Measurements from ENCODE around the gene ERI3. TPM values are rescaled to one million over a fixed set of nuclear protein-coding genes. Genes with fewer than 3 reads are reported as not detected.

The ERI3 gene
- total RNA-seq, 1 donor from 2014 or later: 83.3 TPM

DNA sequence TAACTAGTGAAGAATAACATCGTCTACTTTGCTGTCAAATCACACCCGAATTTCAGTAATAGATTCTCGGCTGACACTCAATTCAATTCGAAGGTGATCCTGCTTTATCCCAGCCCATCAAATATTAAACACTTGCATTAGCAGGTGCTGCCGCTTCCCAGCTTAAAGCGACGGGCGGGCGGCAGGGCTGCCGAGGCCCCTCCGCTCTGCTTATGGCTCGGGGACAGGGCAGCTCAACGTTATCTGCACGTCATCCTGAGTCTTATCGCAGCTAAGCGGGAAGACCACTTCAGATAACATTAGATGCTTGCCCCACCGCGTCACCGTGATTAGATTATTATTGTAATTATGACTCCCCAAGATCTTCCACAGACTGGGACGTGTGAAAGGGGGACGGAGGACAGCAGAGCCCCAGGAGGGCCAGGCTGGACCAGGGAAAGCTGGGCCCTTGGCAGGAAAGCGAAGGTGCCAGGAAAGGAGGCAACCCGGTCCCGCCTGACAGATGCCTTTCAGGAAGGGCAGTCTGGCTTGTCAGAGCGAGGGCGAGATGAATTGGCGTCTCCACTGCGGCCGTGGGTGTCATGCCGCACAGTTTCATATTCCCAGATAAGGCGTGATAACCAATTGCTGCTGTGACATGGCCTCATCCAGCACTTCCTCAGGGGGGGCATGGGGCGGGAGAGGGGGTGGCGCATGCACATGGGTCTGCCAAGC lies 104.8 kb downstream of the ERI3 start:
- TF ChIP-seq, protein P1, sequence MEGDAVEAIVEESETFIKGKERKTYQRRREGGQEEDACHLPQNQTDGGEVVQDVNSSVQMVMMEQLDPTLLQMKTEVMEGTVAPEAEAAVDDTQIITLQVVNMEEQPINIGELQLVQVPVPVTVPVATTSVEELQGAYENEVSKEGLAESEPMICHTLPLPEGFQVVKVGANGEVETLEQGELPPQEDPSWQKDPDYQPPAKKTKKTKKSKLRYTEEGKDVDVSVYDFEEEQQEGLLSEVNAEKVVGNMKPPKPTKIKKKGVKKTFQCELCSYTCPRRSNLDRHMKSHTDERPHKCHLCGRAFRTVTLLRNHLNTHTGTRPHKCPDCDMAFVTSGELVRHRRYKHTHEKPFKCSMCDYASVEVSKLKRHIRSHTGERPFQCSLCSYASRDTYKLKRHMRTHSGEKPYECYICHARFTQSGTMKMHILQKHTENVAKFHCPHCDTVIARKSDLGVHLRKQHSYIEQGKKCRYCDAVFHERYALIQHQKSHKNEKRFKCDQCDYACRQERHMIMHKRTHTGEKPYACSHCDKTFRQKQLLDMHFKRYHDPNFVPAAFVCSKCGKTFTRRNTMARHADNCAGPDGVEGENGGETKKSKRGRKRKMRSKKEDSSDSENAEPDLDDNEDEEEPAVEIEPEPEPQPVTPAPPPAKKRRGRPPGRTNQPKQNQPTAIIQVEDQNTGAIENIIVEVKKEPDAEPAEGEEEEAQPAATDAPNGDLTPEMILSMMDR (conservative IDR thresholded peaks at IDR 0.05): no peak
- H3K27ac Mint-ChIP-seq (ENCODE audit: unreplicated experiment): no peak overlapping the region
- no peak overlapping the region for H3K4me3 Mint-ChIP-seq
- peaks cover 21% of the 10 kb centered on the region for H3K4me1 Mint-ChIP-seq
- no peaks in the 10 kb centered on the region for H3K36me3 Mint-ChIP-seq (ENCODE audit: low read depth)
- H3K9me3 Mint-ChIP-seq: no peaks in the 10 kb centered on the region
- H3K27me3 Mint-ChIP-seq (ENCODE audit: low read depth): no peaks in the 10 kb centered on the region
- DNase-seq (ENCODE audit: low read depth, low spot score): no peak

DNA sequence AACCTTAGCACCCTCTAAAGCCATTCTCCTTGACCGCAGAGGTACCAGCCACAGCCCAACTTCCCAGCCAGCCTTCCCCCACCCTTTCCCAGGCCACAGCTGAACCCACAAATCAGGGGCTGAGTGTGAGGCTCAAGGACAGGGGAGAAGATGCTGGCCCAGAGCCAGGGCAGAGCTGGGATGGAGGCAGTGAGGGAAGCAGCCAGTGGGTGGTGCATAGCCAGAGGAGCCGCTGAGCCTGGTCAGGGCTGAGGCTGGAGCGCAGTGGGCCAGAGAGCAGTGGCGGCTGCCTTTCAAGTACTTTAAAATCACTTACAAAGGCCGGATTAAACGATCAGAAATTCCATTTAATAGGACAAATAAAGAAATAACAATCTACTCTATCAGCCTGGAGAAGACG lies 105.5 kb downstream of the ERI3 start:
- H3K4me1 Mint-ChIP-seq: peaks cover 27% of the 10 kb centered on the region
- H3K27me3 Mint-ChIP-seq (ENCODE audit: low read depth): no peaks in the 10 kb centered on the region
- no peak for DNase-seq (ENCODE audit: low read depth, low spot score)
- no peaks in the 10 kb centered on the region for H3K9me3 Mint-ChIP-seq
- H3K4me3 Mint-ChIP-seq: no peak overlapping the region
- H3K36me3 Mint-ChIP-seq (ENCODE audit: low read depth): no peaks in the 10 kb centered on the region
- TF ChIP-seq, protein P1 (conservative IDR thresholded peaks at IDR 0.05): no peak
- no peak overlapping the region for H3K27ac Mint-ChIP-seq (ENCODE audit: unreplicated experiment)

DNA sequence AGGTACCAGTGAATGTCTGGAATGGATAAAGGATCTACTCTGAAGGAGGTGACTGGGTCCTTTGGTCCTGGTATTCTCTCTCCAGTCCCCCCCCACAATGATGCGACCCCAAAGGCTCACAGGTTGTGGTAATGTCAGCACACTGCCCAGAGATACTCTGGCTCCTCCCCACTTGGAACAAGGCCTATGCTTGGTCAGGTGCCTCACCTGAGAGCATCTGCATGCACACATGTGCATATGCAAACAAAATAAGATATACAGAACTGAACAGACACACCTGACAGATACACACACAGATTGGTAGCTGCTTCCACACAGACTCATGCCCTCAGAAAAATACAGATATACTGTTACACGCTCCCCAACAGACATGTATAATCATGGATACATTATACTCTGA lies 108.3 kb downstream of the ERI3 start:
- no peak overlapping the region for H3K27ac Mint-ChIP-seq (ENCODE audit: unreplicated experiment)
- H3K36me3 Mint-ChIP-seq (ENCODE audit: low read depth): no peaks in the 10 kb centered on the region
- no peak for DNase-seq (ENCODE audit: low read depth, low spot score)
- no peaks in the 10 kb centered on the region for H3K27me3 Mint-ChIP-seq (ENCODE audit: low read depth)
- no peaks in the 10 kb centered on the region for H3K9me3 Mint-ChIP-seq
- peaks cover 46% of the 10 kb centered on the region for H3K4me1 Mint-ChIP-seq
- TF ChIP-seq, protein P1 (conservative IDR thresholded peaks at IDR 0.05): no peak
- no peak overlapping the region for H3K4me3 Mint-ChIP-seq

DNA sequence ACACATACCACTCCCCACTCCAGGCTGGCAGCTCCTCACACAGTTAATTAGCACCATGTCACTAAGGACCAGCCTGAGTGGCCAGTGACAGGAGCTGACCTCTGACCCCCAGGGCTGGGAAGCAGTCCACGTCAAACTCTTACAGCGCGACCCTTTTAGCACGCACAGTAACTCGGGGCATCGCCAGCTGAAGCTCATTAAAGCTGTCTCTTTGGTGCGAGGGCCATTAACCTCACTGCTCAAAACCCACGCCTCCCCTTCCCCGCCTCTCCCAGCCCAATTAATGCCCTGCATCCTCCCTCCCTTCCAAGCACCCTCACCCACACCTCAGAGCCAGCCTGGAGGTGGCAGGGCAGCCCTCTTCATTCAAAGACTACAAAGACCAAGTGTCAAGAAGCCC lies 110.1 kb downstream of the ERI3 start:
- Mint-ChIP-seq H3K4me1 (peaks cover 64% of the 10 kb centered on the region), H3K27ac (ENCODE audit: unreplicated experiment) (peak overlapping the region; percentile 9), H3K36me3 (ENCODE audit: low read depth) (no peaks in the 10 kb centered on the region), H3K9me3 (no peaks in the 10 kb centered on the region), H3K4me3 (no peak overlapping the region), H3K27me3 (ENCODE audit: low read depth) (no peaks in the 10 kb centered on the region)
- TF ChIP-seq, protein P1 (conservative IDR thresholded peaks at IDR 0.05): no peak
- DNase-seq (ENCODE audit: low read depth, low spot score): no peak

DNA sequence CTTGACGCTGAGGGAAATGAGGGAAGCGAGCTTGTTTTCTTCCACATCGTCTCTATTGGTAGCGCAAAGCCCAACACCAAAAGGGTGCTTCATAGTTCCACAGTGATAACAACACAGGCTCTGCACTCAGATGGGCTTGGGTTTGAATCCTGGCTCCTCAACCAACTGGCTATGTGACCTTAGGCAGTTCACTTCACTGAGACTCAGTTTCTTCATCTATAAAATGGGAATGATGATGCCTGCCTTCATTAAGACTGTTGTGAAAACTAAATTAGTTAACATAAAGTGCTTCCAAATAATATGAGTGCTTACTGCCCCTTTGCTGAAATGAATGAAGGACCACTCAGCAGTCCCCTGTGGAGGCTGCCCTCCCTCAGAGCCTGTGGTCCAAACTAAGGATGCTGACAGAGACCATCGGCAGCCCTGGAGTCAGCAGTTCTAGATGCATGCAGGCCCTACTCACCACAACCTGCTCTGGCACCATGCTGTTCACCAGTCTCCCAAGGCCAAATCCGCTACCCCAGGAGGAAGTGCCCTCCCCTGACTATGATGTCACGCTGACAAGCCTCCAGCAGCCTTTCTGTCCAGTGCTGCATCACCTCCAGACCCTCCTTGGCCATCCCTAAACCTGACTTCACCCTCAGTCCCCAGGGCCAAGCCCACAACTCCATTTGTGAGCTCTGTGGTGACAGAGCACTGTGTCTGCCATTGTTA lies 111.1 kb downstream of the ERI3 start:
- Mint-ChIP-seq H3K4me1 (peaks cover 75% of the 10 kb centered on the region), H3K9me3 (no peaks in the 10 kb centered on the region), H3K36me3 (ENCODE audit: low read depth) (no peaks in the 10 kb centered on the region), H3K27me3 (ENCODE audit: low read depth) (no peaks in the 10 kb centered on the region), H3K4me3 (no peak overlapping the region), H3K27ac (ENCODE audit: unreplicated experiment) (no peak overlapping the region)
- TF ChIP-seq, protein P1 (conservative IDR thresholded peaks at IDR 0.05): no peak
- no peak for DNase-seq (ENCODE audit: low read depth, low spot score)
